Activated CD8-positive, alpha-beta T cell treated with anti-CD3 and anti-CD28 coated beads for 36 hours (primary cell): ENCODE measurements around the gene GNS. TPM values are rescaled to one million over a fixed set of nuclear protein-coding genes. Genes with fewer than 3 reads are reported as not detected.

Experiments used
- ATAC-seq: fragments of 200-7000 bp; cut with Tn5 transposase; one replicate; pipeline ENCODE4 v1.10.0; 2021; ENCODE audit warnings: mild to moderate bottlenecking, moderate library complexity
- CTCF ChIA-PET: fragments of 350-600 bp; sonication (Branson Sonifier 250); formaldehyde crosslinking; loops from one replicate; lab custom pipeline; 2021; ENCODE audit warnings: antibody characterized with exemption; lab: Charles Lee
- POLR2A ChIA-PET: fragments of 350-600 bp; sonication (Branson Sonifier 250); formaldehyde crosslinking; loops from one replicate; lab custom pipeline; 2021; ENCODE audit warnings: antibody characterized with exemption; lab: Charles Lee
- DNase-seq: peaks from one replicate; pipeline ENCODE4 v3.0.0-alpha.2; 2020
- H3K27ac Mint-ChIP-seq: one replicate; pipeline ENCODE4 v1.8.0; 2021; ENCODE audit warnings: mild to moderate bottlenecking, mixed read lengths
- H3K27me3 Mint-ChIP-seq: one replicate; pipeline ENCODE4 v1.8.0; 2021; ENCODE audit warnings: mixed read lengths
- H3K36me3 Mint-ChIP-seq: one replicate; pipeline ENCODE4 v1.8.0; 2021; ENCODE audit warnings: low read depth, mixed read lengths
- H3K4me1 Mint-ChIP-seq: one replicate; pipeline ENCODE4 v1.8.0; 2021; ENCODE audit warnings: low read depth, mixed read lengths
- H3K4me3 Mint-ChIP-seq: one replicate; pipeline ENCODE4 v1.8.0; 2021; ENCODE audit warnings: mild to moderate bottlenecking, moderate library complexity, mixed read lengths
- H3K9me3 Mint-ChIP-seq: one replicate; pipeline ENCODE4 v1.8.0; 2021; ENCODE audit warnings: mixed read lengths
- CTCF ChIP-seq: fragments of 200-600 bp; IDR thresholded peaks from one replicate; pipeline ENCODE4 v1.8.0; 2022; ENCODE audit warnings: antibody characterized with exemption, mild to moderate bottlenecking
- intact Hi-C: fragments of 100-400 bp; cut with micrococcal nuclease; formaldehyde crosslinking; loops from one replicate; pipeline ENCODE4 v1.10.0; 2022
- total RNA-seq, 2 experiments: library from RNA; stranded (reverse); gene quantifications; one replicate each; pipeline ENCODE4 v1.2.3, GENCODE V29; 2021

GNS gene
- total RNA-seq, 2 experiments from 2014 or later = 16.4 to 19.2 TPM

GRCh38 chr12:64674367-64674922 lies 84.8 kb downstream of the GNS start:
- H3K4me1 Mint-ChIP-seq = peaks cover 90% of the 10 kb centered on the region
- no peaks in the 10 kb centered on the region for H3K9me3 Mint-ChIP-seq
- TF ChIP-seq CTCF = no peak
- peak overlapping the region; percentile 95 for H3K27ac Mint-ChIP-seq
- CTCF ChIA-PET = interaction anchor here (0.6 to 1.6 kb wide), 2 partner anchors 23 to 127 kb away, joined by 3 to 5 read pairs; no protein-coding TSS in a partner anchor
- DNase-seq (peak; percentile 54), ATAC-seq (peak; percentile 31)
- H3K27me3 Mint-ChIP-seq = no peaks in the 10 kb centered on the region
- POLR2A ChIA-PET = interaction anchor here (1.0 to 1.1 kb wide), 2 partner anchors 14 to 63 kb away, joined by 5 to 6 read pairs; no protein-coding TSS in a partner anchor
- H3K36me3 Mint-ChIP-seq = peaks cover 5% of the 10 kb centered on the region
- intact Hi-C loops = no loop called here
- peak overlapping the region; percentile 57 for H3K4me3 Mint-ChIP-seq

- H3K36me3 Mint-ChIP-seq = peaks cover 5% of the 10 kb centered on the region
- no peaks in the 10 kb centered on the region for H3K27me3 Mint-ChIP-seq
- no peak for DNase-seq
- H3K9me3 Mint-ChIP-seq = no peaks in the 10 kb centered on the region
- peaks cover 90% of the 10 kb centered on the region for H3K4me1 Mint-ChIP-seq
- intact Hi-C loops = no loop called here
- peak overlapping the region; percentile 95 for H3K27ac Mint-ChIP-seq
- ChIA-PET CTCF (interaction anchor here (0.7 to 1.6 kb wide), 2 partner anchors 24 to 124 kb away, joined by 3 to 5 read pairs; no protein-coding TSS in a partner anchor), POLR2A (interaction anchor here (1.0 to 1.1 kb wide), 2 partner anchors 13 to 63 kb away, joined by 5 to 6 read pairs; no protein-coding TSS in a partner anchor)
- no peak for ATAC-seq
- peak overlapping the region; percentile 39 for H3K4me3 Mint-ChIP-seq
- no peak for TF ChIP-seq CTCF
Observed at GRCh38 chr12:64673490-64674169, 85.6 kb downstream of the GNS start.

- no peak for ATAC-seq
- H3K36me3 Mint-ChIP-seq = peaks cover 5% of the 10 kb centered on the region
- H3K9me3 Mint-ChIP-seq = no peaks in the 10 kb centered on the region
- intact Hi-C loops = no loop called here
- TF ChIP-seq CTCF = no peak
- ChIA-PET CTCF (interaction anchor here (1.6 kb wide), 1 partner anchor 25 kb away, joined by 5 read pairs; no protein-coding TSS in a partner anchor), POLR2A (interaction anchor here (0.6 kb wide), 1 partner anchor 1493 kb away, joined by 3 read pairs; no protein-coding TSS in a partner anchor)
- H3K4me1 Mint-ChIP-seq = peaks cover 88% of the 10 kb centered on the region
- DNase-seq = peak; percentile 51
- peak overlapping the region; percentile 39 for H3K4me3 Mint-ChIP-seq
- peak overlapping the region; percentile 95 for H3K27ac Mint-ChIP-seq
- no peaks in the 10 kb centered on the region for H3K27me3 Mint-ChIP-seq
Observed at GRCh38 chr12:64672925-64673409, 86.2 kb downstream of the GNS start.

GRCh38 chr12:64671681-64672080 lies 87.5 kb downstream of the GNS start:
- ATAC-seq (no peak), DNase-seq (no peak)
- intact Hi-C loops = no loop called here
- Mint-ChIP-seq H3K36me3 (peaks cover 5% of the 10 kb centered on the region), H3K4me3 (peak overlapping the region; percentile 45), H3K27me3 (no peaks in the 10 kb centered on the region), H3K27ac (peak overlapping the region; percentile 96), H3K4me1 (peaks cover 88% of the 10 kb centered on the region), H3K9me3 (no peaks in the 10 kb centered on the region)
- POLR2A ChIA-PET = no interaction called here
- no peak for TF ChIP-seq CTCF
- CTCF ChIA-PET = interaction anchor here (1.4 kb wide), 1 partner anchor 20 kb away, joined by 4 read pairs; no protein-coding TSS in a partner anchor
